AG04449 (cell line): Measurements from ENCODE around the gene PPP4C.

Experiments used
- CTCF ChIA-PET: fragments of 350-600 bp; formaldehyde crosslinking; extraction: SDS; loops from one replicate; lab custom pipeline; 2021; ENCODE audit warnings: antibody characterized with exemption; lab: Yijun Ruan, JAX
- POLR2A ChIA-PET: fragments of 400-600, 350-600 bp; formaldehyde crosslinking; extraction: SDS; loops from one replicate; lab custom pipeline; 2020; ENCODE audit warnings: antibody characterized with exemption, inconsistent platforms; lab: Yijun Ruan, JAX
- DNase-seq: peaks from one replicate; pipeline ENCODE4 v3.0.0-alpha.2; 2010; ENCODE audit warnings: low read depth, low spot score
- H3K4me3 ChIP-seq: 2 replicates; pipeline ENCODE4 v1.5.1; 2011; ENCODE audit warnings: low read depth, mild to moderate bottlenecking, control low read depth, low read length
- CTCF ChIP-seq: IDR thresholded peaks from one replicate; pipeline ENCODE4 v1.5.1; 2011; ENCODE audit warnings: mild to moderate bottlenecking, moderate library complexity, low read length, control low read depth, inconsistent platforms; ENCODE audit not compliant: insufficient read depth; ENCODE audit errors: missing control alignments

The PPP4C gene

GRCh38 chr16:30132591-30132990, 56.8 kb downstream of the PPP4C start:
- DNase-seq: no peak
- ChIA-PET CTCF (no interaction called here), POLR2A (no interaction called here)
- TF ChIP-seq CTCF: no peak
- no peak overlapping the region for H3K4me3 ChIP-seq
